ENCODE data around the gene SERP2.

Gene SERP2

DNA sequence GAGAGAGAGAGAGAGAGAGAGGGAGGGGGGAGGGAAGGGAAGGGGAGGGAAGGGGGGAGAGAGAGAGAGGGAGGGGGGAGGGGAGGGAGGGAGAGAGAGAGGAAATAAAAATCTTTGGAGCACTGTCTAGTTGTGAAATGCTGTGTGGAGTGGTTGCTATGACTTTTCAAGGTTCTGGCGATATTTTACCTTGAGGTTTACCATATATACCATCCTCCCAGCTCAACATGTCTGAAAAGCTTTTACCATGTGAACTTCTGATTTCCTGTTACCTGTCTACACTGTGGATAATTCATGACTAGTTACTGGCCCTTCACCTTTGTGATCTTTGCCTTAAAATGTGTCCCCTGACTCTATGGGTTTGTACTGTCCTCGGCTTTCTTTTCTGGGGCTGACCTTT is 38.2 kb downstream of the SERP2 start:
- no peak for DNase-seq (ENCODE audit: low spot score)

DNA sequence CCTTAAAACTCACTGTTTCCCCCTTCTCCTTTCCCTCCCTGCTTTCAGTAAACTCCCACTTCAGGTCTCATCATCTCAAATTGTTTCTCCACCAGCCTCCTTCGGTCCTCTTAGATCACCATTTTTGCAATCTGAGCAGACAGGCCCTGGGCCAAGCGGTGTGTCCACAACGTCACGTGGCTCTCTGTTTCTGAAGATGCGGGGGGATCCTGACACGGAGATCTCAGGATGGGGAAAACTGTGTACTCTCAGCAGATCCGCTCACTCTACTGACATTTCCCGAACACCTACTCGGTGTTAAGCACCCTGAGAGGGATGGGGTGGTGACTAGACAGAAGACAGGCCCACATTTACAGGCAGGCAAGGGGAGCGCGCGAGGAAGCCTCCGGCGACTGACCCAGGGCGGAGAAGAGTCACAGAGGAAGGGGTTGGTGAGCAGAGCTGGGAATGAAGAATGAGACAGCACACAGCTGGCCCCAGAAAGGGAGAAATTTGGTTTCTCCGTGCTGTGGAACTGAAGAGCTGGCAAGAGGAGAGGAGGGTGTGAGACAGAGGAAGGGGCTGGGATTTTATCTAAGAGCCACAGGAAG is 38.8 kb downstream of the SERP2 start:
- no peak for DNase-seq (ENCODE audit: low spot score)

DNA sequence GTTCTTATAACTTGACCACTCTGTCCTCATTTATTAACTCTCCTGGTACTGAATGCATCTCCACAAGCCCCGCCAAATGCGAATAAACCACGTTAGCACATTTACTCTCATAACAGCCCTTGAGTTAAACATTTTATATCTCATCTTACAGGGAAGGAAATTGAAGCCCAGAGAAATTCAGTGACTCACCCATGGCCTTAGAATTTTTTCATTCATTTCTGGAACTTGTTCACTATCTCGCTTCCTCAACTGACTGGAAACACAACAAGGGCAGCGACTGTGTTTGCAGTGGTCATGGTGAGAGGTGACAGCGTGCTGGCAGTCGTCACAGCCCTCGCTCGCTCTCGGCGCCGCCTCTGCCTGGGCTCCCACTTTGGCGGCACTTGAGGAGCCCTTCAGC is 39.5 kb downstream of the SERP2 start:
- DNase-seq (ENCODE audit: low spot score) = no peak

DNA sequence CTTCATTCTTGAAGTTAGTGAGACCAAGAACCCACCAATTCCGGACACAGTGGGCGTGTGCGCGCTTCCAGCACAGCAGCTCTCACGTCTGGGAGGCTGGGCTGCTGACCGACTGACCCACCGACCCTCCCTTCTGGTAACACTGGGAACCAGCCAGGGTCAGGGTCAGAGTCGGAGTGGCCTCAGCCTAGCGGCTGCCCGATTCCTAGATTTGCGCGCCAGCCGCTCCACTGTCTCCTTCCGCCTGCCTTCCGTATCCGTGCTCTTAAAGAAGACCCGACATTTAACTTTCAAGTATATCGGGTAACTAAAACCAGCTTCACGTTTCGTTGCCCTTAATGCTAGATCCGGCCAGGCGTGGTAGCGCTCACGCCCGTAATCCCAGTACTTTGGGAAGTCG is 41.1 kb downstream of the SERP2 start:
- no peak for DNase-seq (ENCODE audit: low spot score)

DNA sequence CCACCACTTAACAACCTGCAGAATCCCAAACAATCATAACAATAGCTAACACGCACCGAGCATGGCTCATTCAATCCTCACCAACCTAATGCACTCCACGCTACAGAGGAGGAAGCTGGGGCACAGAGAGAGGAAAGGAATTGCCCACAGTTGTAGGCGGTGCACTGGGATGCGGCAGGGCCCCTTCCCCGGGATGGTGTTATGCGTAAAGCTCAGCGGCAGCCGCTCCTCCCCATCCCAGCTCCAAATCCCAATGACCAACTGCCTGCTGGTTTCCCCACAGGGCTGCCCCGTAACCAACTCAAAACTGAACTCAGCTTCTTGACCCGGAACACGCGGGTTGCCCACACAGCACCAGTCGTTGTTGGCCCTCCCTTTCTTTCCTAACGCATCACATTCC is 42.2 kb downstream of the SERP2 start:
- no peak for DNase-seq (ENCODE audit: low spot score)

DNA sequence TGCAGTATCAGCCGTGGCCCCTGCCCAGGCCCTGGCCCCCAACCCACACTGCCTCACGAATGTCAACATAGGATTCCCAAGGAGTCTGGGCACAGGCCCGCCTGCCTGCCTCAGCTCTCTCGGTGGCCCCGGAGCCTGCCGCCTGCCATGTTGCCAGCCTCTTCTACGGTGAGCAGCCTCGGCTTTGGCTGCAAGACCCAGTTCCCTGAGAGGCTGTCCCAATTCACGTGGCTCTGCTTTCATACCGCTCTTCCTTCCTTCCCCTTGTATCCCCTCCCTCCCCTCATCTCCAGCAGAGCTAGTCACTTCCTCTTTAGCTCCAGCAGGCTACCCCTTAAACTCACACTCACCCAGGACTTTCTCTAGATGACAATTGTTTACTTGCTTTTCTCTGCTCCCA is 42.7 kb downstream of the SERP2 start:
- no peak for DNase-seq (ENCODE audit: low spot score)

DNA sequence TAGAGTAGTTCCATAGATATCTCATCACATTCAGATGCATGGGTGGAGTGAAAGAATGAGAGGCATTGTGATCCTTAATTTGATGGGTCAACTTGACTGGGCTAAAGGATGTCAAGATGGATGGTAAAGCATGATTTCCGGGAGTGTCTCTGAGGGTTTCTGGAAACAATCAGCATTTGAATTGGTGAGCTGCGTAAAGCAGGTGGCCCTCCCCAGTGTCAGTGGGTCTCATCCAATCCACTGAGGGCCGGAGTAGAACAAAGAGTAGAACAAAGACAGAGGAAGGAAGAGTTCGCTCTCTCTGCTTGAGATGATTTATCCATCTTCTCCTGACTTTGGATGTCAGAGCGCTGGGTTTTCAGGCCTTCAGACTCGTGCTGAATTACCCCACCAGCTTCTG is 43.1 kb downstream of the SERP2 start:
- DNase-seq (ENCODE audit: low spot score) = no peak

DNA sequence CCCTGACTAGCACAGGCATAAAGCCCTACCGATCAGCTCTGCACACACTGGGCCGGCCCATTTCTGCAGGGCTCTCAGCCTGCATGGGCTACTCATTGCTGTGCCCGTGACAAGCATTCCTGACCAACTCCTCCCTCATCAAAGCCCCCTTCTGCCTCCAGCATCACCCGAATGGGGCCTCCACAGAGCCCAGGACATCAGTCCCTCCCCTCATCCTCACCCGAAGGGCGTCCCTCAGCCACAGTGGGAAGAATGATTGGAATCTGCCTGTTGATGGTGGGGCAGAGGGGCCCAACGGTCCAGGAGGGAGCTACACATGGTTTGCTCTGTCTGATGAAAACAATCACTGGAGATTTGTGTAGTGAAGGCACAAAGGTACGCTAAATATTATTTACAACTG is 43.8 kb downstream of the SERP2 start:
- no peak for DNase-seq (ENCODE audit: low spot score)

DNA sequence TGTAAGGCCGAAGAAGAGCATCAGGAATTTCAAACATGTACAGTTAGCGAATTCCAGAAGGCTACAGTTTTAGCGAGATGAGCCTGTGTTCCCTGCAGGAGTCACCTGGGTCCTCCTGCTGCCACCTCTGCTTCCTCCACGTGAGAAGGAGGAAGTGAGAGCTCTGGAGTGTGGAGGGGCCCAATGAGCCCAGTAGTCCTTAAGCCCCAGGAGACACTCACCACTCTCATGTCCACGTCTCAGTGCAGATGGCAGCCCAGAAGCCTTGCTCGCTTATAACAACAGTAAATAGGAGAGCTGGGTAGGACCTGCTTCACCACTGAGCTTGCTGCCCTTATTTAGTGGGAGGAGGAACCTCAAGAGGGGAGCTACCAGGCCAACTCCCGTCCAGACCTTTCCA is 44.3 kb downstream of the SERP2 start:
- DNase-seq (ENCODE audit: low spot score) = no peak

DNA sequence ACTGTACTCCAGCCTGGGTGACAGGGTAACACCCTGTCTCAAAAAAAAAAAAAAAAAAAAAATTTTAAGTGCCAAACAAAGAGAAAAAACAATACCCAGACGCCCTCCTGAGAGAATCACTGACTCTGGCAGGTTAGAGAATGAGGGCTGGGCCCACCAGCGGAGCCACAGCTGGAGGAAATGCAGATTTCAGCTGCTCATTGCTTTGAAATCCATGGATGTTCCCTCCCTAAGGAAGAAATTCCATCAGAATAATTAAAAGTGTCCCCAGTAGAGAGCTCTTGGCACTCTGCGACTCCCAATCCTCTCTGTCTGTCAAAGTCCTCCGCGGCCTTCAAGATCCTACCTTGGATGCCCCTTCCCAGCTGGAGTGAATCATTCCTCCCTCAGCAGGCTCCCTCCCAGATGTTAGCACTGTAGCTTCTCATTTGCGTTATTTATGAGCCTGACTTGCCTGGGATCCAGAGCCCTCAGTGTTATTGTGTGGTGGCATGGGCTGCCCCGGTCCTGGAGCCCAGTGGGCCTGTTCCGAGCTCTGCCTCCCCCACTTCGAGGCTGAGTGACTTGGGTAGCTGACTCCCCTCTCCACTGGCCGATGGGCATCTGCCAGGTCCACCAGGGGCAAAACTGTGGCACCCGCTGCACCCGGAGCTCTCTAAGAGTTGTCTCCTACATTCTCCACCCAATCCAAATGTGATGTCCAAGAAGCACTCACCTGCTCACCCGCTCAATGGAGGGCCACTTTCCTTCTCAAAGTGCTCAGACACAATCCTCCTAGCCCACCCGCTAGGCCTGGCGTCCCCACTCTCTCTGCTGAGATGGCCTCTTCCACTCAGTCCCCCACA is 47.0 kb downstream of the SERP2 start:
- DNase-seq (ENCODE audit: low spot score) = no peak

DNA sequence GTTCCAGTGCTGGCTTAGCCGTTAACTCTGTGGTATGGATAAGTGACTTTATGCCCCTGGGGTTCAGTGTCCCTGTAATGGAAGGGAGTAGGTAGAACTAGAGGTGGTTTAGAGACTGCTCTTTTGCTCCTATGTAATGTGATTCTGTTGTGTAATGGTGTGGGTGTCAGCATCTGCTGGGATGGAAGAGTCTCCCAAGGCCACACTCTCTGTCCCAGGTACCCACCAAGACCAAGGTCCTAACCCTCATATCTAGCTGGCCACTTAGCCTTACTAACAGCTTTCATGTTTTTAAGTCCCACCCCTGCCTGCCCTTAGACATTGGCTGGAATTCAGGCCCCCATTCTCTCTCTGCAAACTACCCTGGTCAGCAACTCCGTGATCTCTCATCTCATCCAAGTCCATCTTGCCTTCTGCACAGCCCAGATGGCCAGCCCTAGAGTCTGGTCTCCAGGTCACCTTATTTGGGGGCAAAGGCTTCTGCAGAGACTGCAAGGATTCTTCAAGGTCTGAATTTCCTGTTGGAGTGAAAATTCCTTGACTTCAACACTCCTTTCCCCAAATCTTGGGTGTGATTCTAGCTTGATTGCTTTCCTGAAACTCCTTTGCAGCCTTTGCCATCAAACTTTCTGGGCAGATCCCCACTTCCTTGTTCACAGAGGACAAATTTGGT is 48.4 kb downstream of the SERP2 start:
- no peak for DNase-seq (ENCODE audit: low spot score)

DNA sequence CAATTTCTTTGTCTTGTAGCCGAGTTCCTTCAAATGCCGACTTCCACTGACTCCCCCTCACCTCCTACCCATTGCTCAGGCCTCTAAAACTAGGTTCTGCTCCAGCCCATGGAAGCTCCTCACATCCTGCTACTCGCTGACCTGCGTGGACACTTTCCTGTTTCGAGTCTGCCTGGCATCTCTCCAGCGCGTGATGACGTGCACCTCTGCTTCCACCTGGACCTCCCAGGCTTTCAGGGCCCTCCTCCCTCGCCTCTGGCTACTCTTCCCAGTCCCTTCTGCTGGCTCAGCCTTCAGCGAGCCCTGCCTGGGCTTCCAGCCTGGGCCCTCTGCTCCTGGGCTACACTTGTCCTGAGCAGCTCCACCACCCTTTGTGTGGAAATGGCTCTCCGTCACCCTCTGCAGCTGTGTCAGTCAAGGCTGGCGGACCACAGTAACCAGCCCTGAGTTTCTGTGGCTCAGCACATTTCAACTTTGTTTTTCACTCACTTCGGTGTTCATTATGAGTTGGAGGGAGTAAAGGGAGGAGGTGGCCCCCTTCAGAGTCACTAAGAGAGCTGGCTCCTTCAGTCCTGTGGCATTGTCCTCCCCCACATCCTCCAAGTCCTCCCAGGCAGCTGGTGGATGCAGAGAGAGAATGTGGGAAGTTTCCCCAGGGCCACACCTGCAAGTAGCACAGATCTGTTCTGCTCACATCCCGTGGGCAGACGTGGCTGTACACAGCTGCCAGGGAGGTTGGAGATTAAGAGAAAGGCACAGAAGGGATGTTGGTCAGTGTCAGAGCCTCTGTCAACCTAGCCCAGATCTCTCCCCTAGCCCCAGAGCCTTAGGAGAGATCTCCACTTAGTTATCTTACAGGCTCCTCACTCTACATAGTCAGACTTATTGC is 49.4 kb downstream of the SERP2 start:
- no peak for DNase-seq (ENCODE audit: low spot score)

DNA sequence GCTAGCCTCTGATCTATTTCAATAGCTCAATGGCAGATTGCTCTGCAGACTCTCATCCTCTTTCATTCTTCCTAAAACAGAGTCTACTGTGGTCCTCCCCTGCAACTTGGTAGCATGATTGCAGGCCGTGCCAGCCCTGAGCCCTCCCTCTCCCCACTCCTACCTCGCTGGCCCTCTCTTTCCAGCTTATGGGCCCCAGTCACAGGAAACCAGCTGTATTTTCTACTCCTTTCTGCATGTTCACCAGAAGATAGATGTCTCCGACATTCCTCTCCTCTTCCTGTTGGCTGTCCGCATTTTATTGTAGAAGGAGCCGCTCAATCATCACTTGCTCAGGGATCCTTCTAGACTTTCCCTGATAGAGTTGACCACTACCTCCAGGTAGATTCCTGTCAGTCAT is 50.2 kb downstream of the SERP2 start:
- DNase-seq (ENCODE audit: low spot score) = no peak

DNA sequence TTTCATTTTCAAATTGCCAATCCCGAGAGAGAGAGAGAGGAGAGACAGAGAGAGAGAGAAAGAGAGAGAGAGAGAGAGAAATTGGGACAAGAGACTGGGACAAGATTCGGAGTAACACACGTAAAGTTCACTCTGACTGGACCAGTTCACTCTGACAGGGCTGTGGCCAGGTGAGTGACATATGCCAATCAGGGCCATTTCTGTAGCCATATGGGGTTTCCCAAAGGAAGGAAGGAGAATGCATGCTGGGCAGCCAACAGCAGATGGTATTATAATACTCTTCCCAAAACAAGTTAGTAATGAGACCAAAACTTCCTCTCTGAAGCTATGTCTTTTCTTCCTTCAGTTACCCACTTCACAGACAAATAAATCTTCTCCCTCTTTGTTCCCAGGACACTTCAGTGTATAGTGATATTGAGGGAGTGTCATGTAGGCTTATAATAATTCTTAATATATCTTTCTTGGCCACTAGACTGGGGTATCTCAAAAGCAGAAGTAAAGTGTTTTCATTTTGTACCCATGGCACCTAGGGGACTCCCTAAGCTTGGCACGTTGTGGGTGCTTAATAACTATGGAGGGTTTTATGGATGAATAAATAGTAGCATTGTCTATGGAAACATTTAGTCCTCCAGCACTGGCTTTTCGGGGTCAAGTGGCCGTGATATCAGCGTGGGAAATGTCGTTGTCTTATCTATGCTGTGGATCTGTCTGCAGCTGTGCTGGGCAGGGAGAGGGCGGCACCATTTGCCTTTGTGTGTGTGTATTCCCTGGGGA is 51.6 kb downstream of the SERP2 start:
- DNase-seq (ENCODE audit: low spot score) = no peak

DNA sequence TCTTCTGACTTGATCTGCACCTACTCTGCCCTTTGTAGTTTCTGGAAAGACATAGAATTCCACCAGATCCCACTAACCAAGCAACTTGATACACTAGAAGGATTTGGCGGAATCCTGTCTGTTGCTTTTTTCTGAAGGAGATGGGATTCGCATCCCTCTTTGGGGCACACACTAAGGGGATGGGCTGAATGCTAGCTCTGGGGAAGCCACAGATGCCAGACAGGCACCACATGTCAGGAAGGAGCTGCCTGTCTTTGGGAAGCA is 52.1 kb downstream of the SERP2 start:
- DNase-seq (ENCODE audit: low spot score) = no peak

DNA sequence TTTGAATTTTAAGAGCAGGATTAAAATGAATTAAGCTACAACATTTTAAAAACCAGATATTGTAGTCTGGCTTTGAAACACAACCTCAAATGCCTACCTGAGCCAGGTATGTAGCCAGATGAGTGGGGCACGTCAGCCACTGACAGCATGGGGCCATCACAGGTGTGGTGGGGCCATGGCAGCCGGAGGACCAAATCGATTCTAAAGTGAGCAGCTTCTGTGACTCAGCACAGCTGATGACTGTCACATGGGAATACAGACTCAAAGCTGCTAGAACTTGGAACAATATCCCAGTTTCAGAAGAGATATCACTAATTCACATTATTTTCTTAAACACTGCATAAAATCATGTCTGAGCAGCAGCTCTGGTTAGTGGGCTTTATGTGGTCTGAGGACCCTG is 52.8 kb downstream of the SERP2 start:
- DNase-seq (ENCODE audit: low spot score) = no peak

DNA sequence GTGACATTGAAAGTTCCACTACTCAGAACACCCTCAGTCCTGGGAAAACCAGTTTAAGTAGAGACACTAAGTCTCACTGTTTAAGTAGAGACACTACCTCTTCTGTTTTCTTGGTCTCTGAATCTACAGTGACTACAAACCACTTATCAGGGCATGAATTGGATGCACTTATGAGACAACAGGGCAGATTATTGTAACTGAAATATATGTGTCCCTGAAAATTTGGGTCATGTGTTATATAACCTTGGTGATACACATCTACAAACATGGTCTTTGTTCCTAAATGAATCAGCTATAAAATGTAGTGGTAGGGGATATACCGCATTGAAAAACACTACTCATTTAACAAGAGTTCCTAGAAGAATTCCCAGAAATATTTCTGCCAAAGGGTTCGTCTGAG is 55.7 kb downstream of the SERP2 start:
- no peak for DNase-seq (ENCODE audit: low spot score)

DNA sequence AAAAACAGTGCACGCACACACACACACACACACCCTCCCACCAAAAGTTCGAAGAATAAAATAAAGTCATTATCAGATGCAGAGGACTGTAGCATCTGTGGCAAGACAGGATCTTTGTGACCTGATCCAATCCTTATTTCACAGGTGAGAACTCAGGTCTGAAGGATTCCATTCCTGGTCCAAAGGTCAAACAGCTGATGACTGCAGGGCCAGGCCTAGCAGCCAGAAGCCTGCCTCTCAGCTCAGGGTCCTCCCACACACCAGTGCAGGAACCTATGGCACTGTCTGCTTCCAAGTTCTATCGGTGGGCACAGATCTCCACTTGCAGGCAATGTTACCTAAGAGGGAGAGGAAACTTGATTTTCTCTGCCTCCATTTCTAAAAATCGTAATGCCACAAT is 57.5 kb downstream of the SERP2 start:
- DNase-seq (ENCODE audit: low spot score) = no peak

DNA sequence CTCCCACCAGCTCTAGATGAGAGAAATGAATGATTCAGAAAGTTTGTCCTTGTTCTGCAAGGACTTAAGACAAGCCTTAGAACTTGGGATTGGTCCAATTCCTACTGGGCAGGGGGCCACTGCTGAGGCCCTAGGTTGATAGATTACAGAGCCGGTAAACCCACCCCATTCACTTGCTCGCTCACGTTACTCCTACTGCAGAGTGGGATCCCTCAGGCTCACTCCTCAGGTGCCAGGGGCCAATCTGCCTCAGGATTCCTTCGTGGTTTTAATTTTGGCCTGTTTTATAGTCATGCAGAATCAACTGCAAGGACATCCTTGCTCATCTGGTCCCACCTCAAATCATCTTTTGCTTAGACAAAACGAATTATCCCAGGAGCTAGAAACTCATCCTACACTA is 59.0 kb downstream of the SERP2 start:
- no peak for DNase-seq (ENCODE audit: low spot score)

DNA sequence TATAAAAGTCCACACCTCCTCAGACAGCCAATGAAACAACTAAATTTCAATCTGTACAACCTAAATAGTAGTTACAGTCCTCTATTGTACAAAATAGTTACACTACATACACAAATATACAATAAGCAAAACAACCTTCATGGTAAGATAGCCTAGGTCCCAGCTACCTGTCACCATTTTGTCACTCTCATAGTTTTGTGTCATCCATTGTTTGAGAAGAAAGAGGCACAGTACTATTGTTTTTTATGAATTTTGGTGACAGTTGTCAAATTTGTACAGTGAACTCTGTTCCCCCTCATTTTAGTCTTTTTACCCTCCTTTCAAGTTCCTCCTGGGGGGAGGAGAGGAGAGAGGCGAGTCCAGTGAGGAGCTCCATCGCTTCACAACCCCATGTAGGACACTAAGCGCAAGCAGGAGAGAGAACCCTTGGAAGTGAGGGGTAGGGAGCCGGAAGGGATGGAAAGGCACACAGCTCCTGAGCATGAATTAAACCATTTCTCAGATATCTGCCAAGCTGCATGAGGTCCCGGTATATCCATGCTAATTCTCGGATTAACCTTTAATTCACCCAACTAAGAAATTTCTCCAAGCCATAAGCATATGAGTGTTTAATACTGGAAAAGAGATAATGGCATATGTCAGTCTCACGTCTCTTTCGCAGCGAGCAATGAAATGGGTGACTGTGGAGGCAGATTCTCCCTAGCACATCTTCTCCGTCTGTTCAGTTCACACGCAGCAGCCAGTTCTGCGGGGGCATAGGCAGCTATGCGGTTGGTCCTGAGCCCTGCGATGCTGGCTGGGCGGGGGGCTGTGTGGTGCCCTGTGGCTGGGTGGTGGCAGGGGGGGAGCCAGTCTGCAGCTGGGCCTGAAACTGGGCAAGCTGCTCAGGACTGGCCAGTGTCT is 60.5 kb downstream of the SERP2 start:
- DNase-seq (ENCODE audit: low spot score) = peak; percentile 35

DNA sequence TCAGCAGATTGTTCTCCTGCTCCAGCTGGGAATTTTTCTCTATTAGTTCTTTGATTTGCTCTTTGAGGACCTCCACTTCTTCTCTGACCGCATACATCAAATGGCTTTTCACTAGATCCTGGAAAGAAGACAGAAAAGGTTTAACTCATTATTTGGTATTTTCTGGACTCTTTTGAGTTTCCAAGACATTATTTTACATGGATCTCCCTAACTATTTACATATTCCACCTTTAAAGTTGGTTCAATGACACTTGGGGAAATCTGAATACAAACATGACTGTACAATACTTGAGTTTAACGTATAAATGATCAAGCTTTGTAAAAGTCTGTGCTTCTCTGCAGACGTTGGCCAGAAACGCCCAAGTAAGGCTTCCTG is 61.1 kb downstream of the SERP2 start:
- no peak for DNase-seq (ENCODE audit: low spot score)

Data from hematopoietic multipotent progenitor cell treated with erythropoietin and hydrocortisone succinate and interleukin-3 and kit ligand, for 17 days (in vitro differentiated cells).